NCI-H2196 treated with DMSO at 0.1 percent for 48 hours (cell line): Measurements from ENCODE around the gene CFP.

Experiments
- DNase-seq: peaks from one replicate; lab custom pipeline; 2025; ENCODE audit not compliant: unreplicated experiment; lab: John Stamatoyannopoulos, UW

The CFP gene

DNA sequence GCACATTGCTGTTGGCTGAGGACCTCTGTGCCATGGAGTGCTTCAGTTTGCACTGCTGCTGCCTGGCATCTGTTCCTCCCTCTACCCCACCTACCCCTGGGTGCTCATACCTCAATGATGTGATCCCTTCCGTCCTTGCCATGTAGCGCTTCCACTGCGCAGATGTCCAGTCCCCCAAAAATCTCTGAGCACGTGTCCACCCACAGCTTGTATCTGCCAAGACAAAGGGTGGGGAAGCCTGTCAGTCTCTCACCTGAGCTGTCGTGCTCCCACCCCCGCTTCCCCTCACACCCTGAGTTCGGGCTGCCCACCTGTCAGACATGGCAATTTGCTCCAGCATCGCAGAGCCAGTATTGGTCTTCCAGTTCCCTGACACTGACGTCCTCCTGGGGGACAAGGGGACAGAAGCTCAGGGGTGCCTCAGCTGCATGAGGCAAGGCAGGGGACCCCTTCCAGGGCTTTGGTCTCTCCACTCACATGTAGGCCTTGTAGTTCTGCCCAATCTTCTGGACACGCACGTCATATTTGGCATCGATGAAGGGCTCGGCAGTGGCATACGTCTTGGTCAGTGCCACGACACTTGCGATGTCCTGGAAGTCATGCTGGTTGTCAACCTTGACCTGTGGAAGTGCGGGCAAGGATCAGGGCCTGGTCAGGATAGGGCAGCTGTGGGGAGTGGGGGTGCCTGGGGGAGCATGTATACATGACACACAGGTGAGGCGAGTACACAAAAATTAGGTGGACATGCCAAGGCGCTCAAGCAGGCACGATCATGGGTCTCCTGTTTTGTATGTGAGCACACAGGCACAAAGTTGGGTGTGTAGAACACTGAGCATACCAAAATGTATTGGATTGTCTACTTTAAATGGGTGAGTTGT is 53.5 kb downstream of the CFP start:
- no peak for DNase-seq

DNA sequence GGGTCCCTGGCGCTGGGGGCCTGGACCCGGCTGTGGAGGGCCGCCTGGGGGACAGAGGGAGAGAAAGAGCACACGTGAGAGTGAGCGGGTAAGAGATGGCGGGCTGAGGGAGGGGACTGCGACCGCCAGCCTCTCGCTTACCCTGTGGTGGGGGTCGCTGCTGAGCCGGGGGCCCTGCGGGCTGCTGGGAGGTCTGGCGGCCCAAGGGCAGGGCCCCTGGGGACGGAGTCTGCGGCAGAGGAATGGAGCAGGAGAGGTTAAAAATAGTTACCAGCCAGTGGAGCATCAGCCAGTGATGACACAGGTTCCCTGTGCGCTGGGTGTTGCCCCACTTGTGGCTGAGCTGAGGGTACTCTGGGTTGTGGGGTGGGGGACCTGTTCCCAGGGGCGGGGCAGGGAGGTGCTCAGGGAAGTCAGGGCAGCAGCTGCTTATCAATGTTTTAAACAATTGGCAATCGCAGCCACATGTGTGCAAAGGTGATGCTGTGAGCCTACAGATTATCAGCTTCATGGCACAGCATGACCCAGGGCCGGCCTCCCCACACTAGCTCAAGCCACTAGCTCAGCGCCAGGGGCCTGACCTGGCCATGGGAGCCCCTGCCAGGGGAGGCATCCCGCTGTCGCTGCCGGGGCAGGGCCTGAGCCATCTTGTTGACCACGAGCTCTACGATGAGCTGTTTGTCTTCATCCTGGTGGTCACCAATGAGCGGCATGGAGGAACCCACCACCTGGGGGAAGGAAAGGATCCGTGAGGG is 55.0 kb downstream of the CFP start:
- DNase-seq: no peak

DNA sequence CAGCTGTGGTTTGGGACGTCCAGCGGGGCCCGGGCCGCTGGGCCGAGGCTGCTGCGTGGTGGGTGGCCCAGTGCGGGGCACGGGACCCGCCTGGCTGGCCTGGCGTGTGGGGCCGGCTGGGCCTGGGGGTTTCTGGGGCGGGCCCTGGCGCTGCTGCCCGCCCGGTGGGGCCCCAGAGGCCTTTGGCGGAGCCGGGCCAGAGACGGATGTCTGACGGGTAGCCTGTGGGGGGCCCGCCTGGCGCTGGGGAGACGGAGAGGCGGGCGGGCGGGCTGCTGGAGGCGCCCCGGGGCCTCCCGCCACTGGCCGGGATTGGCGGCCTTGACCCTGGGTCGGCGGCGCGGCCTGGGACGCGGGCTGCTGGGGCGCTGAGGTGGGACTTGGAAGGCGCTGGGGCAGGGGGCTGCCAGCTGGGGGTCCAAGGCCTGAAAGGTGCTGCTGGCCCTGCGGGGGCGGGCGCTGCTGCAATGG is 55.6 kb downstream of the CFP start:
- no peak for DNase-seq

DNA sequence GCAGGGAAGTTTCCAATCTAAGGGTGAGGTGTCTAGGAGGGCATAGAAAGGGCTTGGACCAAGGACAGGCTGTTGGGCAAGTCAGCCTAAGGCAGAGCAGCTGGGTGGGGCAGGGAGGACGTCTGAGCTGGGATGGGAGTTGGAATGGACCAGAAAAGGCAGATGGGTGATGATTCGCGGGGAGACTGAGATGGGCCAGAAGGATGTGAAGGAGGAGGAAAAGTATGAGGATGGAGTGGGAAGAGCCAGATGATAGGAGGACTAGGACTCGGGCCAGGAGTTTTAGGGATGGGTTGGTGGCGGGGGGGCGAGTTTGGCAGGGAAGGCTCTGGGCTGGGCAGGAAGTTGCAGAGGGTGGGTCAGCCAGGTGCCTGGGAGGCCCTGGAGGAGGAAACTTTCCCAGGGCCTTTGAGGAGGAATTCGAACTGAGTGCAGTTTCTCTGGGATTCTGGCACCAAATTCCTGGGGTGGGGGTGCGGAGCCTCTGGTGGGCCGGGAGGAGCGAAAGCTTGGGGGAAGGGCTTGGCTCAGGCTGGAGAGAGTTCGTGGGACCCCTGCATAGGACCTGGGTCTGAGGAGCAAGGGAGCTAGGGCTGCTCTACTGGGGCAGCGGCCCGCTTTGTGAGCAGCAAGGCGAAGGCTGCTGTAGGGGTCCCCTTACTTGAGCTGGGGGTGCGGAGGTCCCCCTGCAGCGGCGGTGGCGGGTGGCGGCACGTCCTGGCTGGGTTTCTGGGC is 56.2 kb downstream of the CFP start:
- DNase-seq: no peak
